ENCODE measurements around the gene NSUN7.
A peak's percentile ranks its signal among the peaks of the same experiment; 100 is the strongest.
"Not testable (repeated sequence)": the region's sequence is repeated elsewhere in the genome, so short reads cannot be mapped to it uniquely, and the experiment has no call there.

NSUN7 gene

DNA sequence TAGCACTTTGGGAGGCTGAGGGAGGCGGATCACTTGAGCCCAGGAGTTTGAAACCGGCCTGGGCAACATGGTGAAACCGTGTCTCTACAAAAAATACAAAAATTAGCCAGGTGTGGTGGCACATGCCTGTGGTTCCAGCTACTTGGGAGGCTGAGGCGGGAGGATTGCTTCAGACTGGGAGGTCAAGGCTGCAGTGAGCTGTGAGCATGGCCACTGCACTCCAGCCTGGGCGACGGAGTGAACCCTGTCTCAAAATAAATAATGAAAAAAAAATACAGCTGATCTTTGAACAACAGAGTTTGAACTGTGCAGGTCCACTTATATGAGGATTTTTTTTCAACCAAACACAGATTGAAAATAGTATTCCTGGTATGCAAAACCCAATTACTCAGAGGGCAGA, 67.4 kb downstream of the NSUN7 start:
- not testable (repeated sequence) for DNase-seq (ENCODE audit: low read depth in 2 of 2)

GRCh38 chr4:40820101-40820500, 70.3 kb downstream of the NSUN7 start:
- no peak for DNase-seq (ENCODE audit: low read depth in 2 of 2)

DNA sequence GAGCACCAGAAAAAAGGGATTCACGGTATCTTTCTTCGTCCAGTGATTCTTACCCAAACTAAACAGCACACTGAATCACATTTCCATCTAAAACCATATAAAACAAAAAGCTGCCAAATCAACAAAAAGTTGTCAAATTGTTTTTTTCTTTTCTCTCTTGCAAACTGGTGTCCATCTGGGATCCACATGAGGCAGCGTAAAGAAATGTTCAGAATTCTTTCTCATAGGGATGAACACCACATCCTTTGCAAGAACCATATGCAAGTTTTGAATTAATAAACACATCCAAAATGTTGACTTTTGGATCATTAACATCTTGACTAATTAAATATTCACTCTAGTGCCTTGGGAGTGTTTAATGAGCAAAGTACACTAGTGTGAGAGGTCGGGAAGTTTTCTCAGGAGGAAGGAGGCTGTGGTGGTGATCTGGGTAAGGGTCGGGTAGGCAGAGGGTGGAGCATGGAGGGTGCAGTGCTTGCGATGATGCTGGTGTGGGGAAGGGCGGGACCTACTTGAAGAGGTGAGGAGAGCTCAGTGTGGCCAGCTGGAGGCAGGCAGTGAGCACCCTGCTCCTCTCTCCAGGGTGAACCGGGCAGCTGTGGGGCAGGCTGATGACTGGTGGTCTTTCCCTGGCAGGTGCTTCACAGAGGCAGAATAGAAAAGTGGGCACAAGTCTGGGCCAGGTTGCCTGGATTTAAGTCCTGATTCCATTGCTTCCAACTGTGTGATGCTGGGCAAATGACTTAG, 72.8 kb downstream of the NSUN7 start:
- no peak for DNase-seq (ENCODE audit: low read depth in 2 of 2)

DNA sequence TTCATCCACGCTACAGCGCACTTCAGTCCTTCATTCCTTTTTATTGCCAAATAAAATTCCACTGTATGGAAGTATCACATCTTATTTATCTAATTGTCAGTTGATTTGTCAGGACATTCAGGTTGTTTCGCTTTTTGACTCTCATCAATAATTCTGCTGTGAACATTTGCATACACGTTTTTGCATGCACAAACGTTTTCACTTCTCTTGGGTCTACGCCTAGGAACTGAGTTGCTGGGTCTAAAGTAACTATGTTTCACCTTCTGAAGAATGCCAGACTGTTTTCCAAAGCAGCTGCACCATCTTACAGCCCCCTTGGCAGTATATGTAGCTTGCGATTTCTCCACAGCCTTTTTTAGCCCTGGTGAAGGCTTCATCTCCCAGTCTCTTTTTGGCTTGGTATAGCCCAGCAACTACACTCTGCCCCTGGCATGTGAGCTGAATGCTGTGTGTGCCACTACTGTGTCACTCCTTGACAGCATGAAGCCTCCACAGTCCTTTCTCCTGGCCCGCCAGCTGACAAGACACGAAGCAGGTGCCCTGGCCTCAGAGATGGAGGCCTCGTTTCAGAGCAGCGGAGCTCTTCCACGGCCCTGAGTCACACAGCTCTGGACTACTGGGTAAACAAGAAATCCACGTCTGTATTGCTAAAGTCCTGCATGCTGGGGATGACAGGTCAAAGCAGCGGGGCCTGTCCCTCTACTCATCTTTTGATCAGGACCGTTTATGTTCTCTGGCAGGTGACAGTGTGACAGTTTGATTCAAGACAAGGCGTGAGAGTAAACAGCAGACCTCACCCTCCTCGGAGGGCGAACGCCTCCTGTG, 75.5 kb downstream of the NSUN7 start:
- no peak for DNase-seq (ENCODE audit: low read depth in 2 of 2)

DNA sequence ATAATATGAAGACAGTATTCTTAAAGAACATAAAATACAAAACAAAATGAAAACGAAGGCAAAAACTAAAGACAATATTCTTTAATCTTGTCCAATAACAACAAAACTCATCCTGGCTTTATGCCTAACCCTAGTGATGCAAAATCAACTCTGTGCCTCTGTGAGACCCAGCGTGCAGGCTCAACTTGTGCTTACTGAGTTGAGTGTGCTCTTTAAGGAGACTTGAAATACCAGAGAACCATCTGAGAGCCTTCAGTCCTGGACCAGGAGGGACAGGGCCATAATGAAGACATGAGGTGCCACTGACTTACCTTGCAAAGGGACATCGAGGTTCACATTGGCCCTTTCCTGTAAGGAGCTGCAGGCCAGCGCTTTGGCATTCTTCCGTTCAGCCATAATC, 77.1 kb downstream of the NSUN7 start:
- DNase-seq (ENCODE audit: low read depth in 2 of 2), result no peak

DNA sequence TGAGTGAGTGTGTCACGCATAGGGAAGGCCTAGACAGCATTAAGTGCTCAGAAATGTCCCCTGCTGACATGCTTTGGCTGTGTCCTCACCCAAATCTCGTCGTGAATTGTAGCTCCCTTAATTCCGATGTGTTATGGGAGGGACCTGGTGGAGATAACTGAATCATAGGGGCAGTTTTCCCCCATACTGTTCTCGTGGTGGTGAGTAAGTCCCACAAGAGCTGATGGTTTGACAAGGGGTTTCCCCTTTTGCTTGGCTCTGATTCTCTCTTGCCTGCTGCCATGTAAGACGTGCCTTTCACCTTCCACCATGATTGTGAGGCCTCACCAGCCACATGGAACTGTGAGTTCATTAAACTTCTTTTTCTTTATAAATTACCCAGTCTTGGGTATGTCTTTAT, 78.0 kb downstream of the NSUN7 start:
- no peak for DNase-seq (ENCODE audit: low read depth in 2 of 2)

DNA sequence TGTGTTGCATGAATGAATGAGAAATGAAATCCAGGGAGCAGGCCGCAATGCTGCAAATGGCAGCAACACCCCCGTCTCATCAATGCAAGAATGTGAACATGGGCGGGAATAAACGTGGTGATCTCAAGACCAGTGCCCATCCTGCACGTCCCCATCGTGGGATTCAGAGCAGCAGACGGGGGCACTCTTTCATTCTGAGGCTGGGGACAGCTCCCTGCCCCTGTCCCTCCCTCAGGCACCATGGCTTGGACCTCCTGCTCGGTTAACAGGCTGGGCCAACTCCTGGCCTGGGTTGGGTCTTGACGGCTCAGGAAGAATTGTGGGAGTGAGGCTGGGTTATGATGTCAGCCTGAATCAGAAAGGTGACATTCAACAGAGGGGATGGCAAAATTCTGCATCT, 78.9 kb downstream of the NSUN7 start:
- no peak for DNase-seq (ENCODE audit: low read depth in 2 of 2)

GRCh38 chr4:40829586-40829985, 79.8 kb downstream of the NSUN7 start:
- no peak for DNase-seq (ENCODE audit: low read depth in 2 of 2)

GRCh38 chr4:40831146-40831907, 81.6 kb downstream of the NSUN7 start:
- DNase-seq (ENCODE audit: low read depth in 2 of 2), result no peak

DNA sequence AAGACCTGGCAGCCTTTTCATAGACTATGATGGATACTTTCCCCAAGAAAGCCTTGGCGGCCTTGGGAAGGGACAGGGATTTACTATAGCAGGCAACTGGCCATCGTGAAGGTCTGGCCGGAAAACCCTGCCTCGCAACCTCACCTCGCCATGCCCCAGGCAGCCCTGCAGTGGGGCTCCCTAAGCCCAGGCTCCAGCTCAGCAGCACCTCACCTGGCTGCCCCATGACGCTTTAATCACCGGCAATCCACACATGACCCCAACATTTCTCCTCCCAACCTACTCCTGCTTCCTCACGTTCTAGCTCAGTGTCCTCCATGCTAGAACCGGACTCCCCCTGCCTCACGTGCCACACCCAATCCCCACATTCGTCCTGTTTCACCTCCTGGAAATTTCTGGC, 82.4 kb downstream of the NSUN7 start:
- no peak for DNase-seq (ENCODE audit: low read depth in 2 of 2)

GRCh38 chr4:40833212-40833611, 83.5 kb downstream of the NSUN7 start:
- DNase-seq (ENCODE audit: low read depth in 2 of 2), result no peak

- DNase-seq (ENCODE audit: low read depth in 2 of 2), result no peak
These were observed 87.5 kb downstream of the NSUN7 start for GRCh38 chr4:40837094-40837870.

DNA sequence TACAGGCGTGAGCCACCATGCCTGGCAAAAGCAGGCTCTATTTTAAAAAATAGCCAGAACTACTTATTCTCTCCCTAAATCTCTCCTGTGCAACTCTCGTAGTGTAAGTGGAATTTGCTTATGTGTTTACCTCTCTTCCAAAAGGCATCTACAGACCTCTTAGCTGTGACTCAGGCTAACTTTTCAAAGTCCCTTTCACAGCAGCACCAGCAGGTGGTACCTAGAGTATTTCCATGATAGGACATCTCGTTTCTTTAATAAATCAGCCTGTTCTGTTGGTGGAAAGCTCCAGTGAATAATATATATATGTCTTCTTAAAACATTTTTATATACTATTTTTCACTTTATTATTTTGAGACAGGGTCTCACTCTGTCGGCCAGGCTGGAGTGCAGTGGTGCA, 89.0 kb downstream of the NSUN7 start:
- no peak for DNase-seq (ENCODE audit: low read depth in 2 of 2)

GRCh38 chr4:40840255-40840984, 90.7 kb downstream of the NSUN7 start:
- DNase-seq (ENCODE audit: low read depth in 2 of 2), result no peak

GRCh38 chr4:40840985-40841571, 91.3 kb downstream of the NSUN7 start:
- peak; percentile 33 to 57 for DNase-seq (ENCODE audit: low read depth in 2 of 2)

DNA sequence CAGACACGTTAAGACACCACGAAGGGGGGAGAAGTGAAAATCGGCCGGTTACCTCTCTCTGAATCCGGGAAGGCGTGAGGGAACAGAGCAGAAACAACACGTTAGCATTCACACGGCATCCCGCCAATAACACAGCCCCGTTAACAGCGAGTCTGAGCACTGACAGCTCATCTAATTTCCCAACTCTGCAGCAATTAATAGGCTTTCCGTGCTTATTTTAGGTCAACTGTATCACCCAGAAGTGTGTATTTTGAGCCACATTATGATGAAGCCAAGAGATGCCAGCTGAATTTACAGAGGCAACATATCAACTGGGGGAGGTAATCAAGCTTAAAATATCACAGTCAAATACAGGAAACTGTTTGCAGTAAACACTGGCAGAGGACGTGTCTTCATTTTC, 92.6 kb downstream of the NSUN7 start:
- DNase-seq (ENCODE audit: low read depth in 2 of 2), result no peak

DNA sequence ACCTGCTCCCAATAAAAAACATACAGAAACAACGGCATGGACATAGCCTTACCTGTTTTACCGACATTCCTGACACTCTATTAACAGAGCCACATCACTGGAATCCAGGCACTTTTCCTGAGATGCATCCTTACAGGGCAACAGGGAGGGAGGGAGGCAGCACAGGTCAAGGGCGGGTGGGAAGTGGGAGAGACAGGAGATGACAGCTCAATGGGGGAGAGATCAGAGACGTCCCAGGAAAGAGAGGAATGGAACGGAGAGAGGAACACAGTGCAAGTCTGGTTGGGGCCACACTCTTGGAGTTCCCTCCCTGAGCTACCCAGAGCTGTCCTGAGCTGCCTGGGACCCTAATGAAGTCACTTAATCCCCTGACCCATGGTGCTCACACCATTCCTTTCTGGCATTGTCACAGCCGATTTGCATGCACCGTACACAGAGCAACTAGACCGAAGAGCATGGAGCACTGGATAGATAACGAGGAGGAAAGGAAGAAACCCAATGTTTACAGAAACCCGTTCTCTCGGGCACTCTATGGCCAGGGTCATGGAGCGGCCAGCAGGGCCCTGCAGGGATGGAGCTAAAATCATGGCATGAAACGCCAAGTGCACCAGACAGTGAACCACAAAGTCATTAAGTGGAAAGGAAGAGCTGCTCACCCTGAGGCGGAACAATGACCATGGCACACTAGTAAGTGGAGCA, 93.1 kb downstream of the NSUN7 start:
- DNase-seq (ENCODE audit: low read depth in 2 of 2), result no peak

- no peak for DNase-seq (ENCODE audit: low read depth in 2 of 2)
These were observed 93.9 kb downstream of the NSUN7 start for GRCh38 chr4:40843696-40844095.

GRCh38 chr4:40844261-40844660, 94.5 kb downstream of the NSUN7 start:
- DNase-seq (ENCODE audit: low read depth in 2 of 2), result no peak

Data from activated CD8-positive, alpha-beta memory T cell treated with anti-CD3 and anti-CD28 coated beads for 4 hours (primary cell).